Body of pancreas (tissue), 4 donors: ENCODE data around the gene ITPR2. TPM values are rescaled to one million over a fixed set of nuclear protein-coding genes. Genes with fewer than 3 reads are reported as not detected.
A peak's percentile ranks its signal among the peaks of the same experiment; 100 is the strongest.
"Not testable (repeated sequence)": the region's sequence is repeated elsewhere in the genome, so short reads cannot be mapped to it uniquely, and the experiment has no call there.

Source experiments
- ATAC-seq: fragments of 150-250 bp; one replicate; pipeline ENCODE4 v1.9.1; 2016
- DNase-seq, 4 donors: peaks; one replicate each; pipeline ENCODE4 v3.0.0-alpha.2; 2019
- H3K27ac ChIP-seq, 4 donors: fragments of 200-600 bp; sonication (generic); 1 replicate in 3 of 4; 2 replicates in 1 of 4; pipeline versions ENCODE4 v1.5.1 to v1.6.1; 2016 to 2019; ENCODE audit warnings: mild to moderate bottlenecking in 1 of 4, mixed read lengths in 1 of 4, moderate library complexity in 1 of 4
- H3K27me3 ChIP-seq, 2 donors: fragments of 200-600 bp; sonication (generic); one replicate each; pipeline ENCODE4 v1.6.0; 2016; ENCODE audit warnings: mild to moderate bottlenecking in 1 of 2
- H3K36me3 ChIP-seq, 2 donors: fragments of 200-600 bp; sonication (generic); replicated peaks in 1 of 2; 2 replicates each; pipeline ENCODE4 v1.5.1; 2016; ENCODE audit warnings: low read depth in 2 of 2; ENCODE audit not compliant: insufficient read depth in 1 of 2
- H3K4me1 ChIP-seq: fragments of 200-600 bp; sonication (generic); one replicate; pipeline ENCODE4 v1.6.0; 2016
- H3K4me3 ChIP-seq, 2 donors: fragments of 200-600 bp; sonication (generic); 1 replicate in 1 of 2; 2 replicates in 1 of 2; pipeline ENCODE4 v1.5.1; 2016 to 2019
- H3K9me3 ChIP-seq, 3 donors: fragments of 200-600 bp; sonication (generic); 1 replicate in 2 of 3; 2 replicates in 1 of 3; pipeline ENCODE4 v1.5.1; 2016
- POLR2A ChIP-seq, 3 donors: fragments of 450-650 bp; IDR thresholded peaks; one replicate each; pipeline ENCODE4 v1.6.1; 2016; ENCODE audit warnings: antibody characterized with exemption in 3 of 3, mild to moderate bottlenecking in 2 of 3
- WGBS, 2 donors: methylation state at CpG; one replicate each; pipeline ENCODE4 v1.1.5; 2017; 5-methylcytosine and 5-hydroxymethylcytosine counted together
- intact Hi-C: fragments of 100-400 bp; cut with DNase I; formaldehyde crosslinking; loops from one replicate; pipeline ENCODE4 v1.15.1; 2023
- total RNA-seq, 2 donors: library from RNA; depleted of rRNA; stranded (reverse); fragments of >200 nt; gene quantifications; one replicate each; pipeline ENCODE4 v1.1.0, GENCODE V29; 2016
- TF ChIP-seq, protein P1 (sequence below), 7 experiments: fragments of 450-650 bp in 4 of 7; fragments of 200-600 bp in 3 of 7; sonication (generic) in 3 of 7; IDR thresholded peaks; one replicate each; pipeline ENCODE4 v1.5.1; 2016 to 2019; ENCODE audit warnings: antibody characterized with exemption in 7 of 7

The ITPR2 gene
- total RNA-seq, 2 donors from 2014 or later: 37.4 to 92.9 TPM

DNA sequence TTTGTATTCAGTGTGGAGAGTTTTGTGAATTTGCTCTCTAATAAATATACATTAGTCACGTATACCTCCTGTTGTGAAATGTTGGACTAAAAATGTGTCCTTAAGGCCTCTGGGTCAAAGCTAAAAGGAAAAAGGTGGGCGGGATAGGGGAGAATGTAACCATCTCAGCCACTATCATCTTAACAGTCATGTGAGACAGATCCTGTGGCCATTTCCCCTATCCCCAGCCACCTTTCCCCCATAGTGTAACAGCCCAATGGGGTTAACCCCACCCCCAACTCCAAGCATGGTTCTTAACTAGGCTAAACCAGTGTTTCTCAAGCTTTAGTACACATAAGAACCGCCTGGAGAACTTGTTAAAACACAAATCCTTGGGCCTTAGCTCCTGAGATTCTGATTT lies 6.5 kb upstream of the ITPR2 start:
- Histone ChIP-seq H3K4me1 (no peaks in the 10 kb centered on the region), H3K36me3 (no peaks in the 10 kb centered on the region), H3K27ac (no peak overlapping the region), H3K27me3 (no peaks in the 10 kb centered on the region), H3K9me3 (no peaks in the 10 kb centered on the region), H3K4me3 (no peak overlapping the region)
- TF ChIP-seq, protein P1, sequence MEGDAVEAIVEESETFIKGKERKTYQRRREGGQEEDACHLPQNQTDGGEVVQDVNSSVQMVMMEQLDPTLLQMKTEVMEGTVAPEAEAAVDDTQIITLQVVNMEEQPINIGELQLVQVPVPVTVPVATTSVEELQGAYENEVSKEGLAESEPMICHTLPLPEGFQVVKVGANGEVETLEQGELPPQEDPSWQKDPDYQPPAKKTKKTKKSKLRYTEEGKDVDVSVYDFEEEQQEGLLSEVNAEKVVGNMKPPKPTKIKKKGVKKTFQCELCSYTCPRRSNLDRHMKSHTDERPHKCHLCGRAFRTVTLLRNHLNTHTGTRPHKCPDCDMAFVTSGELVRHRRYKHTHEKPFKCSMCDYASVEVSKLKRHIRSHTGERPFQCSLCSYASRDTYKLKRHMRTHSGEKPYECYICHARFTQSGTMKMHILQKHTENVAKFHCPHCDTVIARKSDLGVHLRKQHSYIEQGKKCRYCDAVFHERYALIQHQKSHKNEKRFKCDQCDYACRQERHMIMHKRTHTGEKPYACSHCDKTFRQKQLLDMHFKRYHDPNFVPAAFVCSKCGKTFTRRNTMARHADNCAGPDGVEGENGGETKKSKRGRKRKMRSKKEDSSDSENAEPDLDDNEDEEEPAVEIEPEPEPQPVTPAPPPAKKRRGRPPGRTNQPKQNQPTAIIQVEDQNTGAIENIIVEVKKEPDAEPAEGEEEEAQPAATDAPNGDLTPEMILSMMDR (IDR thresholded peaks at IDR 0.05): no peak
- TF ChIP-seq POLR2A (IDR thresholded peaks at IDR 0.05): no peak
- ATAC-seq (no peak), DNase-seq (no peak)
- WGBS, 2 donors: 92 to 93% methylated on average over 3 of the region's 3 CpGs
- intact Hi-C loops: loop anchor here (10.0 kb wide), 1 partner anchor 55 kb away; no protein-coding TSS in a partner anchor

DNA sequence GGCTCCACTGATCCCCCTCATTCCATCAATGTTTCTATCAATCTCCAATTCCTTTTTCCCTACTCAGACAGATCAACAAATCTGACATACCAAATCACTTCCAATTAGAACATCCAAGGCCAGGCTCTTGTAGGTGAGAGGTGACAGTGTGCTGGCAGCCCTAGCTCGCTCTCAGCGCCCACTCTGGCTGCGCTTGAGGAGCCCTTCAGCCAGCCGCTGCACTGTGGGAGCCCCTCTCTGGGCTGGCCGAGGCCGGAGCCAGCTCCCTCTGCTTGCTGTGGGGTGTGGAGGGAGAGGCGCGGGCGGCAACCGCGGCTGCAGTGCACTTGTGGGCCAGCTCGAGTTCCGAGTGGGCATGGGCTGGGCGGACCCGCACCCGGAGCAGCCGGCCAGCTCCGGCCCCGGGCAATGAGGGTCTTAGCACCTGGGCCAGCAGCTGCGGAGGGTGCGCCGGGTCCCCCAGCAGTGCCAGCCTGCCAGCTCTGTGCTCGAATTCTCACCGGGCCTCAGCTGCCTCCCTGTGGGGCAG lies 6.0 kb upstream of the ITPR2 start:
- DNase-seq: no peak
- Histone ChIP-seq H3K4me3 (no peak overlapping the region), H3K36me3 (no peaks in the 10 kb centered on the region), H3K27me3 (no peaks in the 10 kb centered on the region), H3K4me1 (peaks cover 3% of the 10 kb centered on the region), H3K9me3 (no peaks in the 10 kb centered on the region), H3K27ac (no peak overlapping the region)
- intact Hi-C loops: loop anchor here (10.0 kb wide), 1 partner anchor 56 kb away; no protein-coding TSS in a partner anchor
- no peak for ATAC-seq
- TF ChIP-seq, protein P1 (IDR thresholded peaks at IDR 0.05): no peak
- no peak for TF ChIP-seq POLR2A (IDR thresholded peaks at IDR 0.05)
- WGBS, 2 donors: 95 to 100% methylated on average over 1 to 15 of the region's 24 CpGs

DNA sequence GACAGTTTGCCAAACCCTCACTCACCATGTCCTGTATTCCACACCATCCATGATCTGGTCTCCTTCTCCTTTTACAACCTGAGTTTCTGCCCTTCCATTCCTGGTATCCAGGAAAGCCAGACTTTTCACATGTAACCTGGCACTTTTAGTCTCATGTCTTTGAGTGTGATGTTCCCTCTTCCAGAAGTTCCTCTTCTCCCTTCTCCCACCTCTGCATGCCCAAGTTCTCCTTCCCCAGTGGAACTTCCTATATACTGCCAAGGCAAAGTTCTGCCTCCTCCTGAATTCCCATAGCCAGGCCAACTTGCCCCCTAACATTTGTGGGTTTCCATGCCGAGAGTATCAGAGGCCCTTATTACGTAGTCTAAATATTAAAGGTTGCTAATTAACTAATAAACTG lies 3.2 kb upstream of the ITPR2 start:
- no peaks in the 10 kb centered on the region for H3K27me3 ChIP-seq
- H3K4me1 ChIP-seq: peaks cover 8% of the 10 kb centered on the region
- no peaks in the 10 kb centered on the region for H3K9me3 ChIP-seq
- no peak overlapping the region for H3K4me3 ChIP-seq
- WGBS, 2 donors: 95 to 100% methylated on average over 2 of the region's 2 CpGs
- H3K36me3 ChIP-seq: no peaks in the 10 kb centered on the region
- no peak overlapping the region for H3K27ac ChIP-seq
- ATAC-seq (no peak), DNase-seq (no peak)
- TF ChIP-seq, protein P1 (IDR thresholded peaks at IDR 0.05): no peak
- TF ChIP-seq POLR2A (IDR thresholded peaks at IDR 0.05): no peak
- intact Hi-C loops: loop anchor here (10.0 kb wide), 1 partner anchor 59 kb away; no protein-coding TSS in a partner anchor

DNA sequence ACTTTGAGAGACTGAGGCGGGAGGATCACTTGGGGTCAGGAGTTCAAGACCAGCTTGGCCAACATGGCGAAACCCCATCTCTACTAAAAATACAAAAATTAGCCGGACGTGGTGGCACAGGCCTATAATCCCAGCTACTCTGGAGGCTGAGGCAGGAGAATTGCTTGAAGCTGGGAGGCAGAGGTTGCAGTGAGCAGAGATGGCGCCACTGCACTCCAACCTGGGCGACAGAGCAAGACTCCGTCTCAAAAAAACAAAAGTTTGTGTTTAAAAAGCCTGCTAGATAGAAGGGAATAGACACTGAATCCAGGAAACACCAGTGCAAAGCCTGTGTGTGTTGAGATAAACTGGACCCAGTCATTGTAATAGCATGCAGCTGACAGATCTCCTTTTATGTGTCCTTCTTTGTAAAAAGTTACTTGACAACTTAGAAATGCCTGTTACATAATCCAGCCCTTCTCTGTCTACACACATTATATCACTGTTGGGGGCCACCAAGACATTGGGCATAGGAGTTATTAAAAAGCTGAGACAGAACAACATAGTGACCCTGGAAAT lies 1.6 kb upstream of the ITPR2 start:
- 92% methylated on average over 7 of the region's 7 CpGs for WGBS, 2 donors
- intact Hi-C loops: loop anchor here (10.0 kb wide), 1 partner anchor 60 kb away; no protein-coding TSS in a partner anchor
- not testable (repeated sequence) for H3K27me3 ChIP-seq, H3K27ac ChIP-seq, ATAC-seq, H3K36me3 ChIP-seq, H3K9me3 ChIP-seq, DNase-seq, H3K4me3 ChIP-seq
- H3K4me1 ChIP-seq: peaks cover 22% of the 10 kb centered on the region

DNA sequence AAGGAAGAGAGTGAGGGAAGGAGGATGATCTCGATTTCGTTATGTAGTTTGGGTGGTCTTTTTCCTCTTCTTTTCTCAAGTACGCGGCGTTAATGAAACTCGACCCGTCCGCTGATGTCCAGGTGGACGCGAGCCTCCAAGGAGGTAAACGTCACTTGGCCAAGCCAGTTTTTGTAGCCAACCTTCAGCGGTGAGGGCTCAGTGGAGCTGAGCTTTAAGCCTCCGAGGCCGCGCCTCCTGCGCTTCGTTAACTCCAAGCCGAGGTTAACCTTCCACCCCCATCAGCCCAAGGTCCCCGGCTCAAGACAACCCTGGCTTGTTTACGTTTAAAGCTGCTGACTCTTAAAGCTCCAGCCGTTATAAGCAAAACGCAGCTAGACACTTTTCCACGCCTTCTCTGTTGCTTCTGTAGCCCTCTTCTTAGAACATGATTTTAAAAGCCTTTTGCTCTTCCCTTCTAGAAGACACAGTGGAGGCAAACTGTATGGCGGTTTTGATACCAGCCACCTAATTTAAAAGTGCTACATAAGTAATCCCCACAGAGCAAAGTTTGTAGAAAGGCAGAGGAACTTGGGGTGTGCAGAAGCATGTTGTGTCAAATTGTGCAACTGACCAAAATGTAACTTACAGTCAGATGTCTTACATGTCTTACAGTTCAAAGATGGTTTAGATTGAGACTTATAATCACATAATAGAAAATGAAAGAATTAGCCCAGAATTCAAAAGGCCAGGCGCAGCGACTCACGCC lies 923 bp upstream of the ITPR2 start:
- intact Hi-C loops: loop anchor here (10.0 kb wide), 1 partner anchor 61 kb away; no protein-coding TSS in a partner anchor
- ATAC-seq: peak; percentile 31
- Histone ChIP-seq H3K27me3 (no peaks in the 10 kb centered on the region), H3K27ac (peak overlapping the region in 3 of 4 donors; percentile 85 to 98 (median 97)), H3K9me3 (no peaks in the 10 kb centered on the region), H3K36me3 (no peaks in the 10 kb centered on the region), H3K4me1 (peaks cover 22% of the 10 kb centered on the region), H3K4me3 (peak overlapping the region; percentile 34 to 50)
- no peak for TF ChIP-seq POLR2A (IDR thresholded peaks at IDR 0.05)
- TF ChIP-seq, protein P1 (IDR thresholded peaks at IDR 0.05): no peak
- DNase-seq: peak; percentile 67 to 82 (median 78)
- WGBS, 2 donors: 13 to 15% methylated on average over 27 of the region's 27 CpGs
